Bronchial epithelial cell (primary cell): ENCODE measurements around the gene EVI2B. TPM values are rescaled to one million over a fixed set of nuclear protein-coding genes. Genes with fewer than 3 reads are reported as not detected.

Source experiments
- DNase-seq: peaks from one replicate; pipeline ENCODE4 v3.0.0-alpha.2; 2010; ENCODE audit warnings: low read depth
- FAIRE-seq: peaks from 2 replicates; lab custom pipeline; 2011; peaks lifted over from hg19 to GRCh38; lab: Jason Lieb, UNC
- H3K27me3 ChIP-seq: 2 replicates; pipeline ENCODE4 v1.5.1; 2011; ENCODE audit warnings: low read length; ENCODE audit not compliant: control insufficient read depth, insufficient read depth
- H3K36me3 ChIP-seq: 2 replicates; pipeline ENCODE4 v1.5.1; 2011; ENCODE audit warnings: low read length; ENCODE audit not compliant: control insufficient read depth, insufficient read depth
- H3K4me3 ChIP-seq: 2 replicates; pipeline ENCODE4 v1.5.1; 2011; ENCODE audit warnings: mild to moderate bottlenecking, low read depth, low read length, control low read depth
- CTCF ChIP-seq: IDR thresholded peaks from 2 replicates; pipeline ENCODE4 v1.5.1; 2011; ENCODE audit warnings: mild to moderate bottlenecking, moderate library complexity, low read length, control low read depth, inconsistent platforms; ENCODE audit not compliant: insufficient read depth, severe bottlenecking
- total RNA-seq: library from RNA; depleted of rRNA; stranded (reverse); fragments of >200 nt; gene quantifications from 2 replicates; pipeline ENCODE4 v1.2.1, GENCODE V29; 2014

EVI2B gene
- total RNA-seq, 1 donor from 2014 or later, result not detected

- H3K4me3 ChIP-seq, result no peak overlapping the region
- DNase-seq, result no peak
- H3K36me3 ChIP-seq, result no peaks in the 10 kb centered on the region
- H3K27me3 ChIP-seq, result no peaks in the 10 kb centered on the region
- no peak for TF ChIP-seq CTCF
- no peak for FAIRE-seq
These were observed 5.2 kb downstream of the EVI2B start for GRCh38 chr17:31308372-31309334.

GRCh38 chr17:31307640-31308039, 6.2 kb downstream of the EVI2B start:
- H3K27me3 ChIP-seq, result no peaks in the 10 kb centered on the region
- FAIRE-seq, result no peak
- no peak for DNase-seq
- no peak overlapping the region for H3K4me3 ChIP-seq
- no peaks in the 10 kb centered on the region for H3K36me3 ChIP-seq
- no peak for TF ChIP-seq CTCF

GRCh38 chr17:31299624-31300023, 14.2 kb downstream of the EVI2B start:
- FAIRE-seq (no peak), DNase-seq (no peak)
- H3K36me3 ChIP-seq, result no peaks in the 10 kb centered on the region
- no peaks in the 10 kb centered on the region for H3K27me3 ChIP-seq
- H3K4me3 ChIP-seq, result no peak overlapping the region
- no peak for TF ChIP-seq CTCF

- DNase-seq (no peak), FAIRE-seq (no peak)
- no peaks in the 10 kb centered on the region for H3K36me3 ChIP-seq
- H3K27me3 ChIP-seq, result no peaks in the 10 kb centered on the region
- TF ChIP-seq CTCF, result no peak
- H3K4me3 ChIP-seq, result no peak within 1 kb of the TSS
These were observed 16.8 kb downstream of the EVI2B start, which contains the start of gene OMG for GRCh38 chr17:31297090-31297489. OMG (minus strand) TSS chr17:31297239; CDS start chr17:31296331, 908 bp downstream.

GRCh38 chr17:31296142-31296541, 17.7 kb downstream of the EVI2B start:
- no peak for TF ChIP-seq CTCF
- Histone ChIP-seq H3K27me3 (no peaks in the 10 kb centered on the region), H3K4me3 (no peak overlapping the region), H3K36me3 (no peaks in the 10 kb centered on the region)
- FAIRE-seq, result no peak
- DNase-seq, result no peak
